Left renal pelvis (tissue), 4 donors: Measurements from ENCODE around the gene DDX1. TPM values are rescaled to one million over a fixed set of nuclear protein-coding genes. Genes with fewer than 3 reads are reported as not detected.
A peak's percentile ranks its signal among the peaks of the same experiment; 100 is the strongest.

ENCODE experiments used
- DNase-seq, 4 donors: peaks; one replicate each; pipeline ENCODE4 v3.0.0-alpha.2; 2013; ENCODE audit warnings: low read depth in 4 of 4, low spot score in 3 of 4
- polyA plus RNA-seq, 4 donors: library from polyadenylated mRNA; unstranded; fragments of 120-200 nt; gene quantifications; one replicate each; pipeline ENCODE4 v1.2.1, GENCODE V29; 2013; ENCODE audit not compliant: insufficient read length in 4 of 4

The DDX1 gene
- polyA plus RNA-seq, 4 donors = 128 to 199 (median 177) TPM

GRCh38 chr2:15561574-15562344 is 29.9 kb upstream of the DDX1 start:
- peak; percentile 68 to 84 (median 73) for DNase-seq

- no peak for DNase-seq
These were observed 29.2 kb upstream of the DDX1 start for GRCh38 chr2:15562354-15563031.

- DNase-seq = no peak
These were observed 28.2 kb upstream of the DDX1 start for GRCh38 chr2:15563227-15564100.

DNA sequence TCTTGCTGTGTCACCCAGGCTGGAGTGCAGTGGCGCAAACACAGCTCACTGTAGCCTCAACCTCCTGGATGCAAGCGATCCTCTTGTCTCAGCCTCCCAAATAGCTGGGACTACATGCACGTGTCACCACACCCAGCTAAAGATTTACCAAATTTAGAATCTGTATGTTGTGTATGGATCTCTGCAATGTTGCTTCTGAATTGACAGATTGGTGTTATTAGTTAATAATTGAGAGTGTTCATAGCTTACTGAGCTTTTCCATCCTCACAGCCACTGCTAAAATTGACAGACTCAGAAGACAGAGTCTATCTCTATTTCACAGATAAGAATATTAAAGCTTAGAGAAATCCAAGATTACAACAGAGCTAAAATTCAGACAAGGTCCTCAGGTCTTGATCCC is 26.3 kb upstream of the DDX1 start:
- DNase-seq = no peak

DNA sequence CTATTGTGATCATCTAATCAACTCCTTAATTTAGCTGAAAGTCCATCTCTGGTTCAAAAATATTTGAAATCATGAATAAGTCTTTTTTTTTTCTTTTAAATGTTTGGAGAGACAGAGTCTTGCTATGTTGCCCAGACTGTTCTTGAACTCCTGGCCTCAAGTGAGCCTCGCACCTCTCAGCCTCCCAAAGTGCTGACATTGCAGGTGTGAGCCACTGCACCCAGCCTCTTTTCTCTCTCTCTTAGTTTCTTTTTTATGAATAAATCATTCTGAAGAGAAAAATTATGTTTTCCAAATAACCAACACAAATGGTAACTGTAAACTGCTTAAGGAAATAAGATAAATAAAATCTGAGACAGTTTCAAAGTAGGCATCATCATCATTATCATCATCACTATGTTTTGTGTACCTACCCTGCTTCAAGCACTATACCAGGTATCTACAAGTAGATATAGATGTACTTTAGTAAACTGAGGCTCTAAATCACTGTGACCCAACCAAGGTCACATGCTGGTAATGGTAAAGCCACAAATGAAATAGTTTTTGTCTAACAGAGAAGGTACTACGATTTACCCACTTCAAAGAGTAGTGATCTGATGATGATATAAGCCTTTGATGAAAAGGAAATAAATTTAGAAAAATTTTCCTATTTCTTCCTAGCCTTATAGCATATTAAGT is 25.5 kb upstream of the DDX1 start:
- DNase-seq = no peak

DNA sequence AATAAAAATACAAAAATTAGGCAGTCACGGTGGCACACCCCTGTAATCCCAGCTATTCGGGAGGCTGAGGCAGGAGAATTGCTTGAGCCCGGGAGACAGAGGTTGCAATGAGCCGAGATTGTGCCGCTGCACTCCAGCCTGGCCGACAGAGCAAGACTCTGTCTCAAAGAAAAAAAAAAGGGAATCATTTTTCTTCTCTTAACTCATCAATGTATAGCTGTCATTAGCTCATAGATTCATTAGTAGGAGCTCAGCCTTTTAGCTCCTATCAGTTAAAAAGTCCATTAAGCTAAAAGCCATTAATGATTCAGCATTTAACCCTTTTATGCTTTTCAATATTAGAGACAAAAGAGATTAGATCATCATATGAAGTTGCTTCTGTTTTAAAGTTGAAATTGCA is 24.8 kb upstream of the DDX1 start:
- DNase-seq = no peak

DNA sequence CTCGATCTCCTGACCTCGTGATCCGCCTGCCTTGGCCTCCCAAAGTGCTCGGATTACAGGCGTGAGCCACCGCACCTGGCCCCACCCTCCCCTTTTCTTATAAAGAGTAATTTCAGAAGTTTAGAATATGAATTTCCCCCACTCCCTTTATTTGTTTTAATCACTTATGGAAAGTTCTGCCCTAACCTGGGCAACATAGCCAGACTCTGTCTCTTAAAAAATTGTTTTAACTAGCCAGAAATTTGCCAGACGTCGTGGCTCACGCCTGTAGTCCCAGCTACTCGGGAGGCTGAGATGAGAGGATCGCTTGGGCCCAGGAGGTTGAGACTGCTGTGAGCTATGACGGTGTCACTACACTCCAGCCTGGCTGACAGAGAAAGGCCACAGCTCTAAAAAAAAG is 22.8 kb upstream of the DDX1 start:
- no peak for DNase-seq

- DNase-seq = peak in 1 of 4 donors; percentile 52
These were observed 21.6 kb upstream of the DDX1 start for GRCh38 chr2:15570104-15570503.

DNA sequence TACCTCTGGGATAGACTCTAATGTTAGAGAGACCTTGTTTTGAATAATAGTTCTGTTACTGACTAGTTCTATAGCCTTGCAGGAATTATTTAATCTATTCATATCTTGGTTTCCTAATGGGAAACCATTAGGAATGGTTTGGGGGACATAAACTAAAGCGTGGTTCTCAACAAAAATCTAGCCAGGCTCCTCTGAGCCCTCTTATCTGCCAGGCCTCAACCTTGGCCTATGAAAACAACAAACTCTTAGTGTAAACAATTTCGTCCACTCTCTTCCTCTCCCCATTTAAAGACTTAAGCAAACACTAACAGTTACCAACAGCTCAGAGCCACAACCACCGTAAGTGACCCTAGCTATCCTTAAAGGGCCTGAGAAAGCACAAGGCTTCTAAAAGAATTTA is 19.9 kb upstream of the DDX1 start:
- no peak for DNase-seq

DNA sequence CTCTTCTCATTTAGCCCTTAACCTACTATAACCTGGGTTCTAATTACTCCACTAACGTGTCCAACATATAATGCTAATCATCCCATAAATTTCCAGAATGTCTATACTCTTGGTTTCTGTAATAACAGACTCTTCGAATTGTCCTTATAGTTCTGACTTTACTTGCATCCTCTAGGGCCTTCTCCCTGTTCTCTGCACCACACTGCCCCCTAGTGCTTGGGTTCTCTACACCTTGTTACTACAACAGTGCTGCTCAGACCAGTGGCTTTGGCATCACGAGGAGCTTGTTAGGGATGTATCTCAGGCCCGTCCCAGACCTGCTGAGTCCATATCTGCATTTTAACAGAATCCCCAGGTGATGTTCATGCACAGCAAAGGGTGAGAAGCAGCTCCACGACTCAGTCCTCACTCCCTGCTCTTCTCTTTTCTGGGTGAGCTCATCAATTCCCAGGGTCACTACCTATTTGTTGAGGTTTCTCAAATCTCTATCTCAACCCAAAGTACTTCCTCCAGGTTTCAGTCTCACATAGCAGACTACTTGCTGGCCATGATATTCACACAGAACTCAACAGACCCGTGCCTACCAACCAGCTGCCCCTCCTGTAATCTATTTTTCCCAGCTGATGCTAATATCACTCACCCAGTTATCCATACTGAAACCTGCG is 14.5 kb upstream of the DDX1 start:
- DNase-seq = peak; percentile 70 to 80 (median 74)

DNA sequence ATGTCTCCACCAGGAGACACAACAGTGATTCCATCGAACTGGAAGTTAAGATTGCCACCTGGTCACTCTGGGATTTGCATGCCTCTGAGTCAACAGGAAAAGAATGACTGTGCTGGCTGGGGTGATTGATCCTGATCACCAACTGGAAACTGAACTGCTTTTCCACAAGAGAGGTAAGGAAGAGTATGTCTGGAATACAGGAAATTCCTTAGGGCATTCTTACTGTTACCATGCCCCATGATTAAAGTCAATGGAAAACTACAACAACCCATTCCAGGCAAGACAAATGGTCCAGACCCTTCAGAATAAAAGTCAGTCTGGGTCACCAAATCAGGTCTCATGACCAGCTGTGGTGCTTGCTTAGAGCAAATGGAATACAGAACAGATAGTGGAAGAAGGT is 12.0 kb upstream of the DDX1 start:
- no peak for DNase-seq

GRCh38 chr2:15580451-15580850 is 11.2 kb upstream of the DDX1 start:
- DNase-seq = no peak

- DNase-seq = peak in 2 of 4 donors; percentile 51 to 73
These were observed 8.8 kb upstream of the DDX1 start for GRCh38 chr2:15582710-15583357.

DNA sequence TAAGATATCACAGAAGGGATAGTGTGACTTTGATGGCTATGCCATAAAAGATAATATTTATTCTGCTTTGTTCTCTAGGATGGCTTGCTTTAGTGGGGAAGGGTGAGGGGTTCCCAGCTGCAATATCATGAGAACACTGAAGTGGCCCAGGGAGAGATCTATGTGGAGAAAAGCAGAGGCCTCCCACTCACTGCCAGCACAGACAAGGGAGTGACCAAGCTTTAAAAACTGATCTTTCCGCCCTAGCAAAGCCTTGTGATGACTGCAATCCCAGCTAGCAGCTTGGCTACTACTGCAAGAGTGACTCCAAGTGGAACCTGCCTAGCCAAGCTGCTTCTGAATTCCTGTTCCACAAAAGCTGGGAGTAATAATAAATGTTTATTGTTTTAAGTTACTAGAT is 7.8 kb upstream of the DDX1 start:
- peak in 1 of 4 donors; percentile 41 for DNase-seq

- DNase-seq = no peak
These were observed 7.4 kb upstream of the DDX1 start for GRCh38 chr2:15584316-15584715.

DNA sequence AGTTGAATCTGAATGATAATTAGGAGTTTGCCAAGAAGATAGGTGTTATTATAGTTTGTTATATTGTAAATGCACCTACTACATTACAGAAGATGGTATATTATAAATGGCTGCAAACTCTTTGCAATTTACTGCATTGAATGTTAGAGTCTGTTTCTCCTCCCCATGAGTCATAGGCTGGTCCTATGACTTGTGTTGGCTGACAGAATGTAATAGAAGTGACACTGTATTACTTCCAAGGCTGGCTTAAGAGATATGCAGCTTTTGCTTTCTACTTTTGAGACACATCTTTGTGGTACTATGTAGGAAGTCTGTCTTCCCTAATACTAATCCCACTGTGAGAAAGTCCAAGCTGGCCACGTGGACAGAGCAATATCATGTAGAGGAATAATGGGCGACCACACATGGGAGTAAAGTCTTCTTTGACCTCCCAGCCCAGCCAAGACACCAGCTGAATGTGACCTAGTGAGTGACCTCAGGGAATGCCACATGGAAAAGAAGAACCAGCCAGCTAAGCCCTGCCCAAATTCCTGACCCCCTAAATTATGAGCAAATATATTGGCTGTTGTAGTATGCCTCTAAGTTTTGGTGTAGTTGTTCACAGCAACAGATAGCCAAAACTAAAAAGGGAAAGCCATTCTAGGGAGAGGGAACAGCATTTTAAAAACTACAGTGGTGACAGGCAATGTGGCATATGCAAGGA is 6.8 kb upstream of the DDX1 start:
- DNase-seq = no peak

DNA sequence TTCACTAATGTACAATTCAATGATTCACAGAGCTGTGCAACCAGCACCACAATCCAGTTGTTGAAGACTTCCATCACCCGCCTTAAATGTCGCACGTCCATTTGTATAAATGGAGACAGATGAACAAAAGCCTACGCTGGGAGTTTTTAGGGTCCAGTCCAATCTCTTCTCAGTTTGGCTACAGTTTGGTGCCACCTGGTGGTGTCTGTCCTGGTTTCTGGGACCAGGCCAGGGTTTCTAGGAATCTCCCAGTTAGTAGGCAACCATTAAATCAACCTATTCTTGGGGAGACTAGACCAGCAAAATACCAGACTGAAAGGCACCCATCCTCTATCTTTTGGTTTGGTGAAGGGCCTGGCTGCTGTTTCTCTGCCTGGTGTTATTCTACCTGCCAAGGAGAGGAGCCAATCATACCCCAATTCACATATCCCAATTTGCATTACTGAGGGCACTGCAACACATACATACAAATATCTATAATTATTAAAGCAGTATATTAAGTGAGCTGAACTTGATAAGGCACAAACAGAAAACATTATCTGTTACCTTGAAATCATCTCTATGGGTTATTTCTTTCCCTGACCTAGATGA is 3.2 kb upstream of the DDX1 start:
- DNase-seq = no peak

DNA sequence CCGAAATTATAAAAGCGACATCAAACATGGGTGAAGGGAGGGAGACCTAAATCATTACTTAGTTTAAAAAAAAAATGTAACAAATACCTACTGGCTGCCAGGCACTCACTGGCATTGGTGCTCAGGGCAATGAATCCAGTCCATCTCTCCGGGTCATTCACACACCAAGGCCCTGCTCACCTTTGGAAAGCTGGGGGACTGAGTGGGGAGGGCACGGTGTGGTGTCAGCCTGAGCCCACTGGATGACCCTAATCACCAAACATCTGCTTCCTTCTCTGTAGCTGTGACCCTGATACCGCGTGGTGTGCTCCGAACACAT is 336 bp upstream of the DDX1 start:
- no peak for DNase-seq

- DNase-seq = no peak
These were observed 1.6 kb downstream of the DDX1 start for GRCh38 chr2:15593327-15593705.
